HG02938 (cell line): Measurements from ENCODE around the gene GORAB.

Experiments used
- ATAC-seq: cut with Tn5 transposase; IDR thresholded peaks from one replicate; pipeline ENCODE4 v1.9.1; 2021; ENCODE audit warnings: mild to moderate bottlenecking, moderate library complexity; ENCODE audit not compliant: unreplicated experiment

Gene GORAB

GRCh38 chr1:170537798-170538503, 6.0 kb downstream of the GORAB start:
- ATAC-seq: no peak

GRCh38 chr1:170538687-170539086, 6.7 kb downstream of the GORAB start:
- no peak for ATAC-seq

DNA sequence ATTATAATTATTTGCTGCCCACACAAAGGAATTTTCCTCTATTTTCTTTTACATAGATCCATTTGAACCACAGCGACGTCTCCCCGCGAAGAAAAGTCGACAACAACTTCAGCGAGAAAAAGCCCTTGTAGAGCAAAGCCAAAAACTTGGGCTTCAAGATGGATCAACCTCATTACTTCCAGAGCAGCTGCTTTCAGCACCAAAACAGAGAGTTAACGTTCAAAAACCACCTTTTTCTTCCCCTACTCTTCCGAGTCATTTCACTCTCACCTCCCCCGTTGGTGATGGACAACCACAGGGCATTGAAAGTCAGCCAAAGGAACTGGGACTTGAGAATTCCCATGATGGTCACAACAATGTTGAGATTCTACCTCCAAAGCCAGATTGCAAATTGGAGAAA, 7.2 kb downstream of the GORAB start:
- ATAC-seq: no peak

GRCh38 chr1:170544624-170545023, 12.7 kb downstream of the GORAB start:
- no peak for ATAC-seq

DNA sequence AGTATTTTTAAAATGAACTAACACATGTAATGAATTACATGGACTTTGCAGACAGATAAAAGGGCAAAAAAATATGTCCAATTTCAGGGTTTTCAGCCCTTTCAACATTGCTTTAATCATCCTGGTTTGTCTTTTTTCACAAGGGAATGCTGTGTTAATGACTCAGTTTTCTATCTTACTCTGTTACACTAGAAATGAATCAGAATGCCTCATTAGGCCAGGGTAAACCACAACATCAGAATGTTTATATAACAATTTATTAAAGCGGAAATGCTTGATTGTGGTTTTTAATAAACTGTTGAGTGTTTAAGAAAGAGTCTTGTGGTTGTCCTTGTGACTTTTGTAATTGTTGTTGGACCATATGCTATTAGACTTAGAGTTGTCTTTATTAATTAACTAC, 13.5 kb downstream of the GORAB start:
- ATAC-seq: no peak

DNA sequence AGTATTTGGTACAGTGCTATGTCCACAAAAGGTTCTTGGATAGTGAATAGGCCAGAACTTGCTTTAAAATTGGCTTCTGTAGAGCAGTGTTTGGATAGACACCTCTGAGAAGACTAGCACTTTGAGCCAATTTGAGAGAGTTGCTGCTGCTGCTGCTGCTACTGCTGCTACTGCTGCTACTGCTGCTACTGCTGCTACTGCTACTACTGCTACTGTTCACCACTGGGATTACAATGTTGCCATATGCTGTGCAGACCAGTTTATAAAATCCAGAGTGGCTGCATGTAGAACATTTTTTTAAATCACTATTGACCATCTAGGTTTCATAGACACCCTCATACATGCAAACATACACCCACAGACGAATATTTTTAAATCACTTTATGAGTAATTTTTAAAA, 15.3 kb downstream of the GORAB start:
- no peak for ATAC-seq

DNA sequence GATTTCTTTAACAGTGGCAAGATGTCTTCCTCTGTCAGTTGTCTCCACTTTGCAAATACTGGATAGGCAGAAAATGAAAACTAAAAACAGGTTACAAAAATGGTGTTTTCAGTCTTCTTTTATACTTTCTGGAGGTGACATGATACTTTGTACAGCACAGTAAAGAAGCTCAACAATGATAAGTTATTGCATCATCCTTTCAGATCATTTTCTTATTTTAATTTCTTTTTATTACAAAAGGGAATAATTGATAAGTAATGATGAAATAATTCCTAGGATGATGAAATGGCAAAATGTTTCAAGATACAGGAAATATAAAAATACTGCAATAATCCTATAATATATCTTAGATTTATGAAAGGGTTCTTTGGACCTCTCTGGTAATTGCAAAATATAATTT, 16.5 kb downstream of the GORAB start:
- no peak for ATAC-seq

GRCh38 chr1:170555370-170555769, 23.4 kb downstream of the GORAB start:
- no peak for ATAC-seq

- ATAC-seq: no peak
Measured at GRCh38 chr1:170556917-170557316, 25.0 kb downstream of the GORAB start.

GRCh38 chr1:170558731-170559130, 26.8 kb downstream of the GORAB start:
- ATAC-seq: no peak

GRCh38 chr1:170559166-170559565, 27.2 kb downstream of the GORAB start:
- no peak for ATAC-seq

DNA sequence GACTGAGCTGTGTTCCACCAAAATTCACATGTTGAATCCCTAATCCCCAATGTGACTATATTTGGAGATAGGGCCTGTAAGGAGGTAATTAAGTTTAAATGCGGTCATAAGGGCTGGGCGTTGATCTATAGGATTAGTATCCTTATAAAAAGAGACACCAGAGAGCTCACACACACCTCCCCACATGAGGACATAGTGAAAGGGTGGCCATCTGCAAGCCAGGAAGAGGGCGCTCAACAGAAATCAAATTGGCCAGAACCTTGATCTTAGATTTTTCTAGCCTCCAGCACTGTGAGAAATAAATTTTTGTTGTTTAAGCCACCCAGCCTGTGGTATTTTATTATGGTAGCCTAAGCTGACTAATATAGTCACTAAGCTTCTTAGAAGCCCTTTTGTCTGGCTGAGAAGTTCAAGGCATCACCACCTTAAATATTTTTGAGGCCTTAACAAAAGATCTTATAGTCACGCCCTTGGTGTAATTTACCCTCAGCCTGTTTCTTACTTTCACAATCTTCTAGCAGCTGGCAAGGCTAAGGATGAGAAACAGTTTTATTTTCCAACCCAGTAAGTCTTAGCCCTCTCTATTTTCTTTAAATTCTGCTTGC, 28.8 kb downstream of the GORAB start:
- ATAC-seq: no peak

- ATAC-seq: peak; percentile 68
Measured at GRCh38 chr1:170562646-170563338, 30.8 kb downstream of the GORAB start.

GRCh38 chr1:170567214-170567613, 35.2 kb downstream of the GORAB start:
- ATAC-seq: no peak

GRCh38 chr1:170568197-170568596, 36.2 kb downstream of the GORAB start:
- ATAC-seq: no peak

DNA sequence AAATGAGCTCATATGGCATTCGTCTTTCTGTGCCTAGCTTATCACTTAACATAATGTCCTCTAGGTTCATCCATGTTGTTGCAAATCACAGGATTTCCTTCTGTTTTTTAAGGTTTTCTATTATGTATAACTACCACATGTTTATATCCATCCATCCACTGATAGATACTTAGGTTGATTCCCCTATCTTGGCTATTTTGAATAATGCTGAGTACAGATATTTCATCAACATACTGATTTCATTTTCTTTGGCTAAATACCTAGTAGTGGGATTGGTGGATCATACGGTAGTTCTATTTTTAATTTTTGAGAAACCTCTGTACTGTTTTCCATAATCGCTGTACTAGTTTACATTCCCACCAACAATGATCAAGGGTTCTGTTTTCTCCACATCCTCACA, 45.0 kb downstream of the GORAB start:
- ATAC-seq: no peak

DNA sequence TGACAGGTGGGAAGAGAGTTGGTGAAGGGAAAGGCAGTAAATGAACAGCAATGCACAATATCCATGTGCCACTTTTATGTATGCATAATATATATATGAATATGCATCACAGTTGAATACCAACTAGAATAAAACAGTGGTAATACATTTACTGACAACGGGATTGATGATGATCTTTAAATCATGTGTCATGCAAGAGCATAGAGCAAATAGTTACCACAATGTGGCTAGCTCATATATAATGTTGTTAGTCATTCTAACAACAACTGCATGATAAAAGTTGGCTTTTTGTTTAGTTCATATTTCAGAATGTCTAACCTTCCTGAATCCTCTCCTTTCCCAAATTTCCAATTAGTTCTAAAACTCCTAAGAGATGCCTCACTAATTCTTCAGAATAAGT, 46.4 kb downstream of the GORAB start:
- no peak for ATAC-seq

- ATAC-seq: no peak
Measured at GRCh38 chr1:170580636-170581440, 48.9 kb downstream of the GORAB start.

GRCh38 chr1:170583186-170583585, 51.2 kb downstream of the GORAB start:
- no peak for ATAC-seq

DNA sequence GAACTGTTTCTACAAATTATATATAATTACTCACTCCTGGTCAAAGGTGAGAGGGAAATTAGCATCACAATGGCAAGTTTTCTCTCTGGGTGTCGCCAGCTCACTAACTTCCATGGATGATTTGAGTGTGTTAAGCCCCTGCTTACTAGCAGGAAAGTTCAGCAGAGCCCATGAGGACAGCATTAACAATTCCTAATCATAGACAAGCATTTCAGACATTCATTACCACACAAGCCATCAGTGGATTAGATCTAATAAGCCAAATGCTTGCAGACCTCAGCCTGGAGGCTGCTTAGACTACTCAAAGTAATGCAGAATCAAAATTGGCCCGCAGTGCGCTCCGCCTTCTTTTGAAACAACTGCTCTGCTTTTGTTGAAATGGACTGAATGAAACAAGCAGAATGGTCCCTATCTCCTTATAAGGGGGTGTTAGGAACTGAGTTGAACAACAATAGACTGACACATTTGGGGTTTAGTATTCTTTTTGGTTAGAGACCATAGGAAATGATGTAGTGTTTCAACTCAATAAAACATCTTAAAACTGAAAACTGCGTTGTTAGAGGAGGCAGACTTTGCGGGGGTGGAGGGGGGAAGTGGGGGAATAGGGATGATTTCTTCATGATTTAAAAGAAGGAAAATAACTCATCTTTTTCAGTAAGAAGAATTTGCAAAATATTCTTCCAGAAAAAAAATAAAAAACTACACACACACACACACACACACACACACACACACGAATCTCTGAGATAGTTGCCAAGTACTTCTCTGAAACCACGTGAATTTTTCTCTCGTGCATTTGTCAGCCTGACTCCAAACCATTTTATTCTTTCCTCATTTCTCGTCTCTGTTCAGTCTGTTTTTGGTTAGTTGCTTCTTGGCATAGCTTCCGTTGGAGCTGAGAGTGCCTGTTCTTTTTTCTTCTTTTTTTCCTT, 54.6 kb downstream of the GORAB start:
- no peak for ATAC-seq
